GM21367 (cell line): Measurements from ENCODE around the gene IKZF1.
"Not testable (repeated sequence)": the region's sequence is repeated elsewhere in the genome, so short reads cannot be mapped to it uniquely, and the experiment has no call there.

Source experiments
- ATAC-seq: cut with Tn5 transposase; IDR thresholded peaks from one replicate; pipeline ENCODE4 v1.9.1; 2021; ENCODE audit not compliant: unreplicated experiment

Gene IKZF1

DNA sequence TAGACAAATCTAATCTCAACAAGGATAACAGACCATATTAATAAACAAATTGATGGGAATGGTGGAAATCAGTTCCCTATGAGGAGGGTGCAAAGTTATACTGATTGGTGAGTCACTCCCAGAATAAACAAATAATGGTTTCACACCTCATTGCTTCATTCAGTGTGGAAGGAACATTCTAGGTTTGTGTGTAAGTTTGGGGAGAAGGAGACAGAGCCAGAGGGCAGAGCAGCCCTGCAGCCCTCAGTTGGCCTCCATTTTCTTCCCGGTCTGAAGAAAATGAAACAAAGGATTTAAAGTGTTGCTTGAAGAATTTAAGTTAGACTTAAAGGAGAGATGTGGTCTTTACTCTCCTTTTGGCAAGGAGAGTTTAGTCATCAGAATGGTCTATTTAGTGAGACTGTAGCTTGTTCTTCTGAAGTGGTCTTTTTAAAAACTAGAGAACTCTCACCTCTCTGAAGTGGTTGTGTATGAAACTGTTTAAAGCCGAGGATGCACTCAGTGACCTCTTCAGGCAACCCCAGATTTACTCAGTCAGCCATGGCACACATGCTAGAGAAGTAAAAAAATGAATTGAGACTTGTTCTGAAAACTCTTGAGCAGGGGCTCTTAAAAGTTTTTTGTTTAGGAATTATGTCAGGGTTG lies 27.2 kb downstream of the IKZF1 start:
- peak; percentile 54 for ATAC-seq

GRCh38 chr7:50332241-50333165 lies 28.0 kb downstream of the IKZF1 start:
- no peak for ATAC-seq

- no peak for ATAC-seq
Measured at GRCh38 chr7:50333221-50333651, 28.7 kb downstream of the IKZF1 start.

GRCh38 chr7:50334341-50334994 lies 30.0 kb downstream of the IKZF1 start:
- ATAC-seq = no peak

- ATAC-seq = no peak
Measured at GRCh38 chr7:50335230-50335794, 30.8 kb downstream of the IKZF1 start.

- no peak for ATAC-seq
Measured at GRCh38 chr7:50335795-50336754, 31.6 kb downstream of the IKZF1 start.

GRCh38 chr7:50336894-50337703 lies 32.6 kb downstream of the IKZF1 start:
- ATAC-seq = no peak

DNA sequence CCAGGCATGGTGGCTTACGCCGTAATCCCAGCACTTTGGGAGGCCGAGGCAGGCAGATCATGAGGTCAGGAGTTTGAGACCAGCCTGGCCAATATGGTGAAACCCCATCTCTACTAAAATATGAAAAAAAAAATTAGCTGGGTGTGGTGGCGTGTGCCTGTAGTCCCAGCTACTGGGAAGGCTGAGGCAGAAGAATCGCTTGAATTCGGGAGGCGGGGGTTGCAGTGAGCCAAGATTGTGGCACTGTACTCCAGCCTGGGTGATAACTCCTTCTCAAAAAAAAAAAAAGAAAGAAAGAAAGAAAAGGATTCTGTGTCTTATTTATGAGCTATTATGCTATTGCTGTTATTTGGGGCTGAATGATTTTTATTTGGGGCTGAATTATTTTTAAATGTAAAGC lies 35.0 kb downstream of the IKZF1 start:
- not testable (repeated sequence) for ATAC-seq

DNA sequence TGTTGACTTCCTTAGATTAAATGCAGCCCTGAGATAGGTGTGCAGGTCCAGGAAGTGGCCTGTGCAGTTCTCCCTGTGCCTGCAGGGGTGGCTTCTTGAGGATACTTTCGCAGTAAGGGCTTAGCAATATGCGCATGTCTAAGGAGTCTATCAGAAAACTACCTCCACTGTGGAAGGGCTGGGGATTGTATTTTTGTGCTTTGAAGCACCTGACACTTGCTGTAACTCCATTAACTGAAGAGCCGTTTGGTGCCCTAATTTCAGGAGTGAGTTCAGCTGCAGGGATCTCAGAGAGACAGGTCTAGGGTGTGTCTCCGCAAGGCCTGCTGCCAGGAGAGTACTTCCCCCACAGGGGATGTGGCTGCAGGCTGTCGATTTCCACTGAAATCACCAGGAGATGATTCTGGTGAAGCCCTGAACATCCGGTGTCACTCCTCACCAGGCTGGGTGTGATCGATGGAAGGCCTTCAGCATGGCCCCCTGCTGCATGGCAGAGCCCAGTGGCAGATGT lies 35.5 kb downstream of the IKZF1 start:
- ATAC-seq = peak; percentile 20

GRCh38 chr7:50341724-50342123 lies 37.2 kb downstream of the IKZF1 start:
- no peak for ATAC-seq

- ATAC-seq = no peak
Measured at GRCh38 chr7:50342616-50343114, 38.1 kb downstream of the IKZF1 start.

- no peak for ATAC-seq
Measured at GRCh38 chr7:50346545-50347497, 42.3 kb downstream of the IKZF1 start.

DNA sequence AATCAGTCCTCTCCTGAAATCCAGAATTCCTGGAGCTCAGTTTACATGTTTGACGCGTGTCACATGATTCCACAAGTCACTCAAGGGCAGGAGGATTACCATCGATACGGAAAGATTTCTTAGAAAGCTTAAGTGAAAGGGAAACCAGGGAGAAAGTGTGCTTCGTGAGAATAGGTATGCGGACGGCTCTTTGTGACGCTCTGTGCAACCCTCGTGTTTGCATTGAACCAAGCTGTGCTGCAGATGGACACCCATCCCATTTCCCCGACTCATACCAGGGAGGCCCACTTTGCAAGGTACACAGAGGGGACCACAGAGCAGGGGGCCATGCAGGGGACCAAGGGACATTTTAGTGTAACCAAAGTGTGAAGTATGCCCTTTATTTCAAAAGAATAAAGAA lies 43.2 kb downstream of the IKZF1 start:
- no peak for ATAC-seq

DNA sequence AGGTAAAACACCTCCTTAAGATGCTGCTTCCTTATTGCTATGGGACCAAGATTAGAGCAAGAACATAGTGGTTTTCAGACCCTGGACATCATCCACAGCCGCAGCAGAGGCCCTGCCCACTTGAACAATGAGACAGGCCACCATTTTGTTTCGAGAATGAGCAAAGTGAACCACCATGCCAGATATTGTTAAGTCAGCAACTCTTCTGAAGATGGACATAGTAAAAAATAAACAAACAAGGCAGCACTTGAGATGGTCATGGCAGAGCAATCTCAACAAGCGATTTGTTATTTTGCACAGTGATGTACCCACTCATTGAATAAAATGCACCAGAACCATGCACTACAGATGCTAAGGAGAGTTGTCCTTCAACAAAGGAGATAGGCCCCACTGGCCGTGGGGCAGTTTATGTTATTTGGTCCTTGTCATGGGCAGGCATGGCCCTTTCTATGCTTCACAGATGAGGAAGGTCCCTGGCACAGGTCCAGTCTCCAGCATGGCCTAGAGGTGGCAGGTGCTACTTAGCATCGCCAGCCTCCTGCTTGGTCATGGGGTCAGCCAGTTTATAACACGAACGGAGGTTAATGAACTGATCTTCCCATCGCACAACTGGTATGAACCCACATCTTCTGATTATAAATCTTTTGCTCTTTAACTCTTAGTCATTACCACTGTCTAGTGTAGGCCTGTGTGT lies 44.1 kb downstream of the IKZF1 start:
- ATAC-seq = no peak

GRCh38 chr7:50349399-50349798 lies 44.9 kb downstream of the IKZF1 start:
- ATAC-seq = no peak

DNA sequence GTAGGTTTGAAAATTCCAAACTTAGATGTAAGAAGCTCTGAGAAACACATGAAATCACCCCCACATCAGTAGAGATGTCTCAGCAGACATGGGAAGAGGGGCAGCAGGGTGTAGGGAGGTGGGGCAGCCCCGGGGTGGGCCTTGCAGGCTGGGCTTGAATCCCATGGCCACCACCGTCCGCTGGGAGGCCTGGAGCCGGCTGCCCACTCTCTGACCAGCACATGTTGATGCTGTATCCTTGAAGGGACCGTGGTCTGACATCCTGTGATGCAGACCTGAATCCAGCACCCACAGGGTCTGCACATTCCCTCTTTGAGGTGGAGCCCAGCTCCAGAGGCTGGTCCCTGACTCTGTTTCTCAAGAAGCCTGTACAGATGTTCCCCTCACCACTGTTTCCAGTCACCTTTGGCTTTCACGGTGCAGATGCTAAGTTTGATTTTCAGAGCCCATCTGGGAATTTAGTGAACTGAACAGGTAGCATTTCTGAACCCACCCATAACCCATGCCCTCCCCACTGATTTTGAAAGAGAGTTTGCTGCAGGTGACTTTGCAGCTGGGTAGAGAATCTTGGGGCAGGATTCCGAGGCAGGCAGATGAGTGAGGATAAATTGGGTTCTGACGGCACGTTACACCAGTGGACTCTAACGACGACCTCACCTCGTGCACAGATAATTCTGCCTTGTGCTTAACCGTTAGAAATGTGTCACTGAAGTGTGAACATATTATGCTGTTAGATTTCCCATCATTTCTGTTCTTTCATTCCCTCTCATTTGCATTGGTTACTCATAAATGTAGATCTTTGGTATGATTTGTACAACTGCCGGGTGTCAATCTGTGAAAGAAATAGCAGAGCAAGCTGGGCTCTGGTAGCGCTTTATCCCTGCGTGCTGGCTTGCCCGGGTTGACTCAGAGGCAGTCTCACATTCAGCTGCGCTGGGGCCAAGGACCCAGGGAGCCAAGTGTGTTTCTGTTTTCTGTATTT lies 45.7 kb downstream of the IKZF1 start:
- ATAC-seq = peak; percentile 79
